ENCODE results near the gene ESRRA. TPM values are rescaled to one million over a fixed set of nuclear protein-coding genes. Genes with fewer than 3 reads are reported as not detected.

ESRRA gene
- total and polyA plus RNA-seq, 12 donors: 18.2 to 74.4 (median 54.5) TPM

DNA sequence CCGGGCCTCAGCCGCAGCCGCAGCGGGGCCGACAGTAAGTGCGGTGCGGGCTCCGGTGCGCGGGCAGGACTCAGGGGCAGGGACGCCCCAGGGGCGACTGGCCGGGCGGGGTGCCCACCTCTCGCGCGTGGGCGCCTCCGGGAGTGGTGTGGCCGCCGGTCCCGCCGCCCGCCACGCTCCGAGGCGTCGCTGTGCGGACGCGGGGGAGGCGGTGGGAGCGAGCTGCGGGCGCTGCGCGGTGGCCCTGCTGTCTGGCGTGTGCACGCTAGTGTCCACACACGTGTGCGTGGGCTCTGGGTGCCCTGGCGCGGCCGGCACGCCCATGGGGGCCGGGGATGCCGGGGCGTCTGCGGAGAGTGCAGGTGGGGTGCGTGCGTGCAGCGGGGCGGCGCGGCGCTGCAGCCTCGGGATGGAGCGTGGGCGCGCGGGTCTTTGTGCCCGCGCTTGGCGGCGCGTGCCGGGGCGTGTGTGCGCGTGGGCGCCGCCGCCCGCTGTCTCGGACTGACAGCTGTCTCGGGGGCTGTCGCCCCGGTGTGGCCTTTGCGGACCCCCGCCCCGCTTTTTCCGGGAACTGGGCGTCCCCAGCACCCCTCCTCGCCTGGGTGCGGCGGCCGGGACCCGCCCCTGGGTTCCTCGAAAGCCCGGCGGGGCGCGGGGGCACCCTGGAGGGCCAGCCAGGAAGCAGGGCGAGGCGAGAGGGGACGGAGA lies 13.4 kb upstream of the ESRRA start:
- intact Hi-C loops (cut with DNase I): loop anchor here in 1 of 2 donors (10.0 kb wide), 1 partner anchor 287 kb away; no protein-coding TSS in a partner anchor
- H3K4me1 ChIP-seq (replicated peaks in 1 of 2): peaks cover 0 to 10% of the 10 kb centered on the region in 2 donors
- 0 to 1% (median 0%) methylated on average over 4 to 96 of the region's 96 CpGs; no CpG with 5 or more reads in 1 of the 4 donors for WGBS, 4 donors
- peak overlapping the region in 1 of 4 donors; percentile 35 for H3K4me3 ChIP-seq
- no peaks in the 10 kb centered on the region for H3K36me3 ChIP-seq (replicated peaks in 1 of 2)
- no peak overlapping the region for H3K27ac ChIP-seq
- TF ChIP-seq, protein P1, sequence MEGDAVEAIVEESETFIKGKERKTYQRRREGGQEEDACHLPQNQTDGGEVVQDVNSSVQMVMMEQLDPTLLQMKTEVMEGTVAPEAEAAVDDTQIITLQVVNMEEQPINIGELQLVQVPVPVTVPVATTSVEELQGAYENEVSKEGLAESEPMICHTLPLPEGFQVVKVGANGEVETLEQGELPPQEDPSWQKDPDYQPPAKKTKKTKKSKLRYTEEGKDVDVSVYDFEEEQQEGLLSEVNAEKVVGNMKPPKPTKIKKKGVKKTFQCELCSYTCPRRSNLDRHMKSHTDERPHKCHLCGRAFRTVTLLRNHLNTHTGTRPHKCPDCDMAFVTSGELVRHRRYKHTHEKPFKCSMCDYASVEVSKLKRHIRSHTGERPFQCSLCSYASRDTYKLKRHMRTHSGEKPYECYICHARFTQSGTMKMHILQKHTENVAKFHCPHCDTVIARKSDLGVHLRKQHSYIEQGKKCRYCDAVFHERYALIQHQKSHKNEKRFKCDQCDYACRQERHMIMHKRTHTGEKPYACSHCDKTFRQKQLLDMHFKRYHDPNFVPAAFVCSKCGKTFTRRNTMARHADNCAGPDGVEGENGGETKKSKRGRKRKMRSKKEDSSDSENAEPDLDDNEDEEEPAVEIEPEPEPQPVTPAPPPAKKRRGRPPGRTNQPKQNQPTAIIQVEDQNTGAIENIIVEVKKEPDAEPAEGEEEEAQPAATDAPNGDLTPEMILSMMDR (IDR thresholded peaks at IDR 0.05): no peak
- TF ChIP-seq POLR2A (IDR thresholded peaks at IDR 0.05): no peak
- peaks cover 33% of the 10 kb centered on the region for H3K27me3 ChIP-seq
- no peaks in the 10 kb centered on the region for H3K9me3 ChIP-seq (replicated peaks in 1 of 3)
- no peak for DNase-seq

DNA sequence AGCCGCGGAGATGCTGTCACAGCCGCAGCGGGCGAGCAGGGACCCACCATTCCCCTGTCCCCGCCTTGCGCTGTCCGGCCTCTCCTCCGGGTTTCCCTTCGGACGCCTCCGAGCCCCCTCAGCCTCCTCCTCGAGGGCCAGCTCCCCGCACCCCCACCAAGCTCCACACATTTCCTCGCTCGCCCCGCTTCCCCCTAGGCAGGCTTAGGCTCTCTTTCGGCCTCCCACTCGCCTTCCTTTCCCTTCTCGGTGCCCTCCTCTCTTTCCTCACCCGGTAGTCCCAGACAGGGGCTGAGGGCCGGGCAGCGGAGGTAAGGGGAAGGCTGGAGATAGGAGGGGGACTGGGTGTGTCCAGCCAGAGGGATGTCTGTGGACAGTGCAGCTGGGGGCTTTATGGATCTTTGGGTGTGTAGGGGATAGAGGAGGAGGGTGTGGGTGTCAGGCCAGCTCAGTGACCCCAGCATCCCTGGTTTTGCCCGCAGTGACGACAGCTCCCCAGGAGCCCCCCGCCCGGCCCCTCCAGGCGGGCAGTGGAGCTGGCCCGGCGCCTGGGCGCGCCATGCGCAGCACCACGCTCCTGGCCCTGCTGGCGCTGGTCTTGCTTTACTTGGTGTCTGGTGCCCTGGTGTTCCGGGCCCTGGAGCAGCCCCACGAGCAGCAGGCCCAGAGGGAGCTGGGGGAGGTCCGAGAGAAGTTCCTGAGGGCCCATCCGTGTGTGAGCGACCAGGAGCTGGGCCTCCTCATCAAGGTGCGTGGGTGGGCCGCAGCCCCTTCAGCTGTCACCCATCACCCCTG lies 12.7 kb upstream of the ESRRA start:
- no peak for DNase-seq
- Histone ChIP-seq H3K4me1 (replicated peaks in 1 of 2) (peaks cover 0 to 10% of the 10 kb centered on the region in 2 donors), H3K9me3 (replicated peaks in 1 of 3) (no peaks in the 10 kb centered on the region), H3K36me3 (replicated peaks in 1 of 2) (no peaks in the 10 kb centered on the region), H3K27ac (no peak overlapping the region), H3K27me3 (peaks cover 41% of the 10 kb centered on the region), H3K4me3 (no peak overlapping the region)
- intact Hi-C loops (cut with DNase I): loop anchor here in 1 of 2 donors (10.0 kb wide), 1 partner anchor 288 kb away; no protein-coding TSS in a partner anchor
- WGBS, 4 donors: 41 to 53% (median 49%) methylated on average over 12 to 42 of the region's 42 CpGs
- TF ChIP-seq POLR2A (IDR thresholded peaks at IDR 0.05): no peak
- TF ChIP-seq, protein P1 (IDR thresholded peaks at IDR 0.05): no peak

DNA sequence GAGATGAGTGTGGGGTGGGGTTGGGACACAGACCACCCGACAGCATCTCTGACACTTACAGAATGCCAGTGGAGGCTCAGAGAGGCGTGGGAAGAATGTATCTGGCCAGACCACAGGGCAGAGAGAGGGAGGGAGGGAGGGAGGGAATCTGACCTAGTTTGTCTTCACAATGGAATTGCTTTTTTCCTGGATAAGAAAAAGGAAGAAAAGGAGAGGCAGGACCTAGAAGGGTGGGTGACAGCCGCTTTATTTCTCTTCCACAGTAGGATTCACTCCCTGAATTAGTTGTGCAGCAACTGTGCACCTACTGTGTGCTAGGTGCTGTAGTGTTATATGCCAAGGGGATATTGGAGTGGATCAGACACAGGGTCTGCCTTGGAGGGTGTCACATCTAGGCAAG lies 10.6 kb upstream of the ESRRA start:
- H3K27ac ChIP-seq: no peak overlapping the region
- TF ChIP-seq, protein P1 (IDR thresholded peaks at IDR 0.05): no peak
- no peak for TF ChIP-seq POLR2A (IDR thresholded peaks at IDR 0.05)
- WGBS, 4 donors: 37 to 54% (median 40%) methylated on average over 3 of the region's 3 CpGs
- intact Hi-C loops (cut with DNase I): loop anchor here in 1 of 2 donors (5.0 to 10.0 kb wide), 2 partner anchors 87 to 290 kb away; partner anchors contain the start of gene FERMT3
- peaks cover 8 to 20% of the 10 kb centered on the region in 2 donors for H3K4me1 ChIP-seq (replicated peaks in 1 of 2)
- no peak overlapping the region for H3K4me3 ChIP-seq
- no peaks in the 10 kb centered on the region for H3K9me3 ChIP-seq (replicated peaks in 1 of 3)
- no peaks in the 10 kb centered on the region for H3K36me3 ChIP-seq (replicated peaks in 1 of 2)
- H3K27me3 ChIP-seq: peaks cover 61% of the 10 kb centered on the region
- DNase-seq: no peak

DNA sequence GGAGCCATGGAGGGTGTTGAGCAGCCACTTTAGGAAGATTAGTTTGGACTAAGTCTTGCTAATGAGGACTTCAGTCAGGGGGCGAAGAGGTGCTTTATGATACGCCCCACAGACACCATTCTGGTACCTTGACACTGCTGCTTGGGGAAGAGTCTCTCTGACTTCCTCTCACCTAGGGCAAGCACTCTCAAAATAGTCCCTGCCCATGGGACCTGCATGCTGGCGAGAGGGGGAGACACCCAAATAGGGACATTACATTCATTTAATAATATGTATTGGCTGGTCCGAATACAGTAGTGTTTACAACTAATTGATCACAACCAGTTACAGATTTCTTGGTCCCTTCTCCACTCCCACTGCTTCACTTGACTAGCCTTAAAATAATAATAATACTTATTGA lies 9.6 kb upstream of the ESRRA start:
- Histone ChIP-seq H3K4me1 (replicated peaks in 1 of 2) (peaks cover 18 to 30% of the 10 kb centered on the region in 2 donors), H3K9me3 (replicated peaks in 1 of 3) (no peaks in the 10 kb centered on the region), H3K4me3 (no peak overlapping the region), H3K27me3 (peaks cover 63% of the 10 kb centered on the region), H3K36me3 (replicated peaks in 1 of 2) (no peaks in the 10 kb centered on the region), H3K27ac (no peak overlapping the region)
- TF ChIP-seq, protein P1 (IDR thresholded peaks at IDR 0.05): no peak
- no peak for TF ChIP-seq POLR2A (IDR thresholded peaks at IDR 0.05)
- no peak for DNase-seq
- intact Hi-C loops (cut with DNase I): loop anchor here in 1 of 2 donors (5.0 to 10.0 kb wide), 2 partner anchors 88 to 291 kb away; partner anchors contain the start of gene FERMT3
- WGBS, 4 donors: 80 to 94% (median 87%) methylated on average over 4 of the region's 4 CpGs
